Adrenal gland (tissue), 12 donors: Measurements from ENCODE around the gene ZDHHC14. TPM values are rescaled to one million over a fixed set of nuclear protein-coding genes. Genes with fewer than 3 reads are reported as not detected.
A peak's percentile ranks its signal among the peaks of the same experiment; 100 is the strongest.

ENCODE experiments used
- DNase-seq, 7 donors: peaks; one replicate each; pipeline ENCODE4 v3.0.0-alpha.2; 2019 to 2020
- H3K27ac ChIP-seq, 5 donors: fragments of 200-600 bp; sonication (generic) in 4 of 5; 1 replicate in 3 of 5; 2 replicates in 2 of 5; pipeline versions ENCODE4 v1.5.1 to v1.8.0; 2016 to 2020; ENCODE audit warnings: mild to moderate bottlenecking in 1 of 5
- H3K27me3 ChIP-seq: fragments of 200-600 bp; 2 replicates; pipeline ENCODE4 v1.8.0; 2021
- H3K36me3 ChIP-seq, 2 donors: fragments of 200-600 bp; replicated peaks in 1 of 2; 1 replicate in 1 of 2; 2 replicates in 1 of 2; pipeline versions ENCODE4 v1.5.1 to v1.8.0; 2018 to 2022
- H3K4me1 ChIP-seq, 2 donors: fragments of 200-600 bp; replicated peaks in 1 of 2; 1 replicate in 1 of 2; 2 replicates in 1 of 2; pipeline versions ENCODE4 v1.5.1 to v1.8.0; 2018 to 2021
- H3K4me3 ChIP-seq, 4 donors: fragments of 200-600 bp; sonication (generic) in 3 of 4; one replicate each; pipeline ENCODE4 v1.5.1; 2016 to 2018
- H3K9me3 ChIP-seq, 3 donors: fragments of 200-600 bp; sonication (generic) in 1 of 3; replicated peaks in 1 of 3; 1 replicate in 2 of 3; 2 replicates in 1 of 3; pipeline versions ENCODE4 v1.5.1 to v1.8.0; 2016 to 2021
- CTCF ChIP-seq, 6 experiments: fragments of 450-650 bp in 4 of 6; fragments of 200-600 bp in 2 of 6; sonication (generic) in 1 of 6; IDR thresholded peaks; 1 replicate in 5 of 6; 2 replicates in 1 of 6; pipeline versions ENCODE4 v1.5.1 to v1.8.0; 2016 to 2021; ENCODE audit warnings: antibody characterized with exemption in 6 of 6, mild to moderate bottlenecking in 2 of 6, moderate library complexity in 1 of 6
- POLR2A ChIP-seq, 2 donors: fragments of 450-650 bp; IDR thresholded peaks; one replicate each; pipeline ENCODE4 v1.6.1; 2017; ENCODE audit warnings: antibody characterized with exemption in 2 of 2, mild to moderate bottlenecking in 2 of 2, moderate library complexity in 1 of 2
- WGBS, 4 donors: extraction: QIAGEN DNeasy Blood & Tissue Kit in 2 of 4; methylation state at CpG; one replicate each; pipeline versions ENCODE4 v1.1.5 to v1.1.7; 2013 to 2017; 5-methylcytosine and 5-hydroxymethylcytosine counted together
- intact Hi-C, 2 donors: fragments of 100-400 bp; cut with DNase I; formaldehyde crosslinking; loops; one replicate each; pipeline versions ENCODE4 v1.14.1 to v1.15.0; 2022 to 2023
- polyA plus RNA-seq, 3 donors: library from polyadenylated mRNA; stranded (reverse); fragments of 200-250 nt in 2 of 3; fragments of 350-450 nt in 1 of 3; fragmentation: Illumina TruSeq in 1 of 3; extraction: RNeasy Lipid Tissue Mini Kit (QIAGEN cat#74804) in 1 of 3; gene quantifications; one replicate each; pipeline ENCODE4 v1.2.3, GENCODE V29; 2013 to 2014
- total RNA-seq, 9 donors: library from RNA; depleted of rRNA in 4 of 9; stranded (reverse); fragments of >200 nt in 4 of 9; fragments of 120-200 nt in 1 of 9; fragmentation: NEBNext Ultra II Directional in 1 of 9; extraction: Animal tissue kit (Norgen Biotek cat#: 25700) in 1 of 9; gene quantifications; one replicate each; pipeline versions ENCODE4 v1.1.0 to v1.2.4, GENCODE V29; 2013 to 2023
- donor health status: healthy with polysubstance abuse.
- donor health status: Bipolar disorder and iron deficiency.
- donor health status: DM: yes; HTN: yes; CAD: no.
- donor health status: DM: no; HTN: no; CAD: no.
- donor health status: DM: no; HTN: no; CAD: no.
- donor health status: DM: yes; HTN: yes; CAD: no.

The ZDHHC14 gene
- total and polyA plus RNA-seq, 12 donors, result 3.8 to 14.3 (median 8.8) TPM

DNA sequence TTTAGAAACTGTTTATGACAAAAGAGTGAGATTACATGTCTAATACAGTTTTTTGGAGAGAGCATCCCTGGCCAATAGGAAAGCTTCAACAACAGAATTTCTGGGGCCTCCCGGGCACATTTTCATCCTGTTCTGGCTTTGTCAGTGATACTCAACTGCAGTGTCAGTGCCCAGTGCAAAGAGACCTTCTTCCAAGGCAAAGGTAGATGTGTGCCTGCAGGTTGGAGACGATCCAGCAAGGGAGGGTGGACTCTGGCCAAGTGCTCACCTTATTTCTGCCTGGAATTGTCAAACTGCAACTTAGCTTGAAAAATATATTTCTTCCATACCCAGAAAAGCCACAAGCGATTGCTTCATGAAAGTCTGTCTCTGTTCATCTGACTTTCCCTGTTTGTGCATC is 230.4 kb downstream of the ZDHHC14 start:
- intact Hi-C loops, result no loop called here
- TF ChIP-seq CTCF (IDR thresholded peaks at IDR 0.05) (no peak), POLR2A (IDR thresholded peaks at IDR 0.05) (no peak)
- H3K27ac ChIP-seq, result no peak overlapping the region
- WGBS, 4 donors, result 88 to 96% (median 90%) methylated on average over 3 of the region's 3 CpGs
- no peaks in the 10 kb centered on the region for H3K9me3 ChIP-seq
- DNase-seq, result no peak
- no peaks in the 10 kb centered on the region for H3K27me3 ChIP-seq
- no peak overlapping the region for H3K4me3 ChIP-seq
- peaks cover 3 to 9% of the 10 kb centered on the region in 2 donors for H3K4me1 ChIP-seq
- H3K36me3 ChIP-seq, result no peaks in the 10 kb centered on the region

DNA sequence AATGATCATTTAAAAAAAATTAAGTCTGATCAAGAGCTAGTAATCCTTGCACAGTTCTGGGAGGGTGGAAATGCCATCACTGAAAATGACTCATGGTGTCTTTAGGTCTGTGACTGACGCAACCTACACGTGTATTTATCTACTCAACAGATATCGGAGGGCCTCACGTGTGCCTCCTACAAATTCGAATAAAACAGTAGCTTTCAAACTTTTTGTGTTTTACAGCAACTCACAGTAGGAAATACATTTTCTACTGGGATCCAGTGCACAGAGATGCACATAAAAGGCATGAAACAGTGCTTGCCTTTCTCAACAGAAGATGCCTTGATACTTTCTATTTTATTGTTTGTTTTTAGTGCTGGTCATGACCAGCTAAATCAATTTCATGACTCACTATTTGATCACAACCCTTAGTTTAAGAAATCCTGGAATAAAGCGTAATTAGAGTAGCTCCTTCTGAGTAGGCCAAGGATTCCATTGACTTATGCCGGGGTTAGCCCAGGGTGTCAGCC is 232.1 kb downstream of the ZDHHC14 start:
- intact Hi-C loops, result no loop called here

GRCh38 chr6:157614026-157614568 is 233.1 kb downstream of the ZDHHC14 start:
- no peak for TF ChIP-seq POLR2A (IDR thresholded peaks at IDR 0.05)
- TF ChIP-seq CTCF (IDR thresholded peaks at IDR 0.05), result no peak
- Histone ChIP-seq H3K27me3 (no peaks in the 10 kb centered on the region), H3K36me3 (no peaks in the 10 kb centered on the region), H3K27ac (peak overlapping the region in 1 of 5 donors; percentile 73), H3K9me3 (no peaks in the 10 kb centered on the region), H3K4me3 (no peak overlapping the region), H3K4me1 (peaks cover 3 to 9% of the 10 kb centered on the region in 2 donors)
- intact Hi-C loops, result no loop called here
- 90 to 92% (median 91%) methylated on average over 5 of the region's 5 CpGs for WGBS, 4 donors
- no peak for DNase-seq

More for the DNA sequence above, 232.1 kb downstream of the ZDHHC14 start:
- Histone ChIP-seq H3K9me3 (no peaks in the 10 kb centered on the region), H3K4me1 (peaks cover 3 to 9% of the 10 kb centered on the region in 2 donors), H3K27me3 (no peaks in the 10 kb centered on the region), H3K27ac (peak overlapping the region in 3 of 5 donors; percentile 31 to 73 (median 61)), H3K36me3 (no peaks in the 10 kb centered on the region), H3K4me3 (no peak overlapping the region)
- peak in 2 of 7 donors; percentile 57 to 59 for DNase-seq
- WGBS, 4 donors, result 51 to 67% (median 59%) methylated on average over 7 of the region's 7 CpGs
- TF ChIP-seq POLR2A (IDR thresholded peaks at IDR 0.05) (no peak), CTCF (IDR thresholded peaks at IDR 0.05) (no peak)

DNA sequence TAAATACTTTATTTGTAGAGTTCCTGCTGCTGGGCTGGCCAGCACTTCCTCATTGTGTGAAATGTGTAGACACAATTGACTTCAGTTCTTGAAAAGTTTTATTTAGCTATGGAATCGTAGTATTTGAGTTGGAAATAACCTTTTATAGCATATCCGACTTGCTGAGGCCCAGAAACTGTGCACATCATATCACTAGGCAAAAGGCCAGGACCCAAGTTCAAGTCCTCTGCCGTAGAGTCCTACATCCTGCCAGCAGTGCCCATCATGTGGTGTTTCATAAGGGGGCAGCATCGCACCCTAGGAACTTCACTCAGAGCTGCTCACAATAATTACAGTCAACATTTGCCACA is 234.4 kb downstream of the ZDHHC14 start:
- Histone ChIP-seq H3K27me3 (no peaks in the 10 kb centered on the region), H3K9me3 (no peaks in the 10 kb centered on the region), H3K36me3 (no peaks in the 10 kb centered on the region), H3K4me3 (no peak overlapping the region), H3K4me1 (peaks cover 3 to 9% of the 10 kb centered on the region in 2 donors), H3K27ac (peak overlapping the region in 1 of 5 donors; percentile 31)
- TF ChIP-seq POLR2A (IDR thresholded peaks at IDR 0.05), result no peak
- TF ChIP-seq CTCF (IDR thresholded peaks at IDR 0.05), result no peak
- DNase-seq, result no peak
- intact Hi-C loops, result no loop called here
- WGBS, 4 donors, result 67 to 75% (median 71%) methylated on average over 4 of the region's 4 CpGs
